Stimulated activated CD8-positive, alpha-beta memory T cell treated with anti-CD3 and anti-CD28 coated beads, Interleukin-7, amount 100 ng/mL, for 1 hour (primary cell): ENCODE measurements around the gene ANXA5.
A peak's percentile ranks its signal among the peaks of the same experiment; 100 is the strongest.
"Not testable (repeated sequence)": the region's sequence is repeated elsewhere in the genome, so short reads cannot be mapped to it uniquely, and the experiment has no call there.

Experiments
- DNase-seq, 2 donors: peaks; one replicate each; pipeline ENCODE4 v3.0.0-alpha.2; 2020; ENCODE audit warnings: low read depth in 2 of 2

ANXA5 gene

GRCh38 chr4:121696581-121697461, at the start of gene ANXA5:
TSS of gene ANXA5 (minus strand) at chr4:121696980. CDS start at chr4:121696589, 391 bp downstream.
- DNase-seq, result peak; percentile 39 to 41

DNA sequence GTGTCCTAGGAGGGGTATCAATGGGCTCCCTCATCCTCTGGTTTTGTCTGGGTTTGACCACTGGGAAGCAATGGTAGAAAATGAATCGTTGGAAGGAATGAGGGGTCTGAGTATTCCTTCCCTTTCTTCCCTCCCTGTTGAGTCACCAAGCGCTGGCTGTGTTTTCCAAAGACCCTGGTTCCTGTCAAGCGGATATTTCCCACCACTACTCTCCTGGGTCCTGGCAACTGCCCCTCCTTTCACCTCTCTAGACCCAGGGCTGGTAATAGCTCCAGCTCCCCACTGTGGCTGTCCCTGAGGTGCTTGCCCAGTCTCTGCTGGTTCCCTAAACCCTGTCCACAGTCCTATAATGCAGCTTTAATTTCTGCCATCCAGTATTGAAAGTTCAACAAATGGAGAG, 46.0 kb upstream of the ANXA5 start:
- DNase-seq, result no peak

- DNase-seq, result no peak
Measured at GRCh38 chr4:121741751-121742150, 45.0 kb upstream of the ANXA5 start.

GRCh38 chr4:121740796-121741409, 44.1 kb upstream of the ANXA5 start:
- DNase-seq, result no peak

- DNase-seq, result no peak
Measured at GRCh38 chr4:121739575-121739974, 42.8 kb upstream of the ANXA5 start.

DNA sequence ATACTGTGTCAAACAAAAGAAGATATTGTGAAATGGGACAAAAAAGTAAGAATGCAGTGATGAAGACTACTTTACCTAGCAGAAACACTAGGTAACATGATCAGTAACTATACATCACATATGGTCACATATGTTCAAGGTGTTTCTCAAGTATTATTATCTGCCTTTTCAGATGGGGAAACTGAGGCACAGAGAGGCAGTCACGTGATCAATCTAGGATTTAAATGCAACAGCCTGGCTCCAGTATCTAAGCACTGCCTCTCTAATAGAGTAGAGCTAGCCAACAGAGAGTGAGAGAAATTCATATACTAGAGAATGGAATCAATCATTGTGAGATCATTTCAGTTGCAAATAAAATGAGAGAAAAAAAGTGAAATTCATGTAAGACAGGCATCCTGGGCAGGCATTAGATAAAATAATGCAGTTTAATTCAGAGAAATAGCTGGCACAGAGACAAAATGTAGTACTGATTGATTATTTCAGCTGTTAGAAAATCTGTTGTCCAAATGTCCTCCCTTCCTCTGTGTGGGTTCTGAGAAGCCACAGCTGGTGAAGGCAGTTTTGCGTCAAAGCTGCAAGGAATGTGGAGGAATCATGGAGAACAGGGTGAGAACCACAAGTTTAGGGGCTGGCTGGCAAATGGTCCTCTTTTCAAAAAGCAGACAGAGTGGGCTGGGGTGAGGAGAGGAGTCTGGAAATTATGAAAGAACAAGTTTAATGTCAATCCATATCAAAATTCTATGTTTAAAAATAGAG, 42.2 kb upstream of the ANXA5 start:
- no peak for DNase-seq

- no peak for DNase-seq
Measured at GRCh38 chr4:121737846-121738554, 41.2 kb upstream of the ANXA5 start.

- no peak for DNase-seq
Measured at GRCh38 chr4:121736735-121737351, 40.1 kb upstream of the ANXA5 start.

GRCh38 chr4:121734571-121734970, 37.8 kb upstream of the ANXA5 start:
- no peak for DNase-seq

GRCh38 chr4:121733942-121734341, 37.2 kb upstream of the ANXA5 start:
- DNase-seq, result no peak

GRCh38 chr4:121729753-121730152, 33.0 kb upstream of the ANXA5 start:
- DNase-seq, result not testable (repeated sequence)

GRCh38 chr4:121728798-121729226, 32.0 kb upstream of the ANXA5 start:
- DNase-seq, result no peak

DNA sequence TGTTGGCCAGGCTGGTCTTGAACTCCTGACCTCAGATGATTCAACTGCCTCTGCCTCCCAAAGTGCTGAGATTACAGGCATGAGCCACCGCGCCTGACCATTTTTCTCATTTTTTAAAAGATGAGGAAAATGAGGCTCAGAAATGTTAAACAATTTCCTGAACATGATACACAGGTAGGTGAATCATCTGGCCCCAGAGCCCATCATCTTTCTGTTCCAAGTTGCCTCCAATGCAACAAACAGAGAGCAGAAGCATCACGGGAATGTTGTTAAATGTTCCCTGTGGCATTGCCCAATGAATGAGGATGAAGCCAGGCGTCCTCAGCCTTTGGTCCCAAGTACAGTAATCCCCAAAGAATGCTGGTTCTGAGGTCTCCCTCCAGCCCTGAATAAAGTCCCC, 31.3 kb upstream of the ANXA5 start:
- no peak for DNase-seq

DNA sequence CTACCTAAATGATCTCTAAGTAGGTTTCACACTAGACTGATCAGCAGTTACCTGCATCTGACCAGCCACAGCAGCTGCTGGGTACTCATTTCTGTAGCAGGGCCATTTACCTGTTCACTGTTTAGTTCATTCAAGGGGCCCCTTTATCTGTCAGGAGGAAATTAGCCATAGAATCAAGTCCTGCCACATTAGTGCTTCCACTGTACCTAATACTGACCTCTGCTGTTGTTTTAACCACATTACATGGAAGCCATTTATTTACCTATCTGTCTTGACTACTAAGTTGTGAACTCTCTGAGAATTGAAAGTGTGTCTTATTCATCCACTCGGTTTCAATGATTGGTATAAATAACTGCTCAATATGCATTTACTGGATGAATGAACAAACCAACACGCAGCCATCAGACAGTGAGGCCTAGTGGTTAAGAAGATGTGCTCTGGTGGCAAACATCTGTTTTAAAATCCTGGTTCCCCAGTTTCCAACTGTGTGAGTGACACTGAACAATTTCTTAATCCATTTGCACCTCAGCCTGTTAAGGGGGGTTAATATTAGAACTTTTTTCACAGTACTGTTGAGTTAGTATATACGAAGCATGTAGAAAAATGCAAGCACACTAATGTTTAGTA, 30.0 kb upstream of the ANXA5 start:
- DNase-seq, result no peak

DNA sequence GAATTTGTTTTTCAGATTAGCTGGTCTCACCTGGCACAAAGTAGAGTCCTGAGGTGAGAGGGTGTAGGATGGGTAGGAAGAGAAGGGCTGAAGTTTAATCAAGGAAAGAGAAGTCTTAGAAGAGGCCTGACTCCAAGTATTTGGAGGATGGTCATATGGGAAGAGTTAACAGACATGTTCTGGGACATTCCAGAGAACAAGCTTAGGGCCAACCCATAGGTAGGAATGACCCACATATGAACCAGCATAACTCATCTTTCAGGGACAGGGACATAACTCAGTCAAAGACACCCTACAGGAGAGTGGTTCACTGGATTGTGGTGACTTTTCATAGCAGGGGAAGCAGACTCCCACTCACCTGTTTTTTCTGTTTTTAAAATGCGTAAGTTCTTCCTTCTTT, 27.9 kb upstream of the ANXA5 start:
- no peak for DNase-seq

GRCh38 chr4:121721700-121722099, 24.9 kb upstream of the ANXA5 start:
- no peak for DNase-seq

DNA sequence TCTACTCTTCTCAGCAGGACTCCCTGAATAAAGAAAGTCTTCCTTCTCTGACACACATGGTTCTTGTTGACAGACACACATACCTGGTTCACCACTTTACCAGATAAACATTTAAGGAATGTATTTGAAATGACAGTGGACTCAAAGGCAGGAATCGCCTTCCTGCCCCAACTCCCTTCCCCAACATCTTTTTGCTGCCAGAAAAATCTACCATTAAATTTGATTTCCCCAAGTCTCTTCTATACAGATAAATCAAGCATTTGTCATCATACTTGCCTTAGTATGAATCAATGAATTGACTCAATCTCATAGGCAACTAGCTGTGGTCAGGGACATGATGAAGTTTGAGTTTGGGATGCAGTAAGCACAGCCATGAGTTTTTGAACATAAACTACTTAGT, 23.3 kb upstream of the ANXA5 start:
- DNase-seq, result no peak

GRCh38 chr4:121717680-121718237, 21.0 kb upstream of the ANXA5 start:
- no peak for DNase-seq

- DNase-seq, result no peak
Measured at GRCh38 chr4:121714548-121714947, 17.8 kb upstream of the ANXA5 start.

DNA sequence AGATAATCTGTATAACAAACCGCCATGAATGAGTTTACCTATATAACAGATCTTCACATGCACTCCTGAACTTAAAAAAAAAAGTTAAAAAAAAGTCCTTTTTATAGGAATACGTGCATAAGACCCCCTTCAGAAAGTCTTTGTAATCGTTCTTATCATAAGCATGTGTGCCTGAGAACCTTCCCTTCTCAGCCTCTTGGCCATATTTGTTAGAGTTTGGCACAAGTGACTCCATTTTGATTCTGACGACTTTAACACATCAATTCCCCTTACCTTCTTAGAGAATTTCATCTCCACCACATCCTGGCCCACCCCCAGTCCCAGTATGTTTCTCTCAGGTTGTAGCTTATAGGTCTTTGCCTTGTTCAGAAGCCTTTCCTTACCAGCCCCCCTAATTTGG, 16.0 kb upstream of the ANXA5 start:
- DNase-seq, result no peak
